Stomach (tissue), 9 donors: Measurements from ENCODE around the gene LIMD2. TPM values are rescaled to one million over a fixed set of nuclear protein-coding genes. Genes with fewer than 3 reads are reported as not detected.

Experiments
- DNase-seq, 2 donors: peaks; one replicate each; pipeline versions ENCODE4 v3.0.0 to v3.0.0-alpha.2; 2013 to 2019
- H3K27ac ChIP-seq, 5 donors: fragments of 200-600 bp in 4 of 5; sonication (generic) in 4 of 5; one replicate each; pipeline ENCODE4 v1.5.1; 2013 to 2019; ENCODE audit warnings: mild to moderate bottlenecking in 1 of 5, moderate library complexity in 1 of 5
- H3K27me3 ChIP-seq, 3 donors: fragments of 200-600 bp; sonication (generic); one replicate each; pipeline ENCODE4 v1.5.1; 2017 to 2019; ENCODE audit warnings: mixed run types in 1 of 3
- H3K36me3 ChIP-seq, 4 donors: fragments of 200-600 bp; sonication (generic); 1 replicate in 3 of 4; 2 replicates in 1 of 4; pipeline ENCODE4 v1.5.1; 2016 to 2019
- H3K4me1 ChIP-seq, 4 donors: fragments of 200-600 bp; sonication (generic); one replicate each; pipeline ENCODE4 v1.5.1; 2016 to 2019
- H3K4me3 ChIP-seq, 4 donors: fragments of 200-600 bp; sonication (generic) in 3 of 4; one replicate each; pipeline ENCODE4 v1.5.1; 2016 to 2019; ENCODE audit warnings: mild to moderate bottlenecking in 1 of 4
- H3K9me3 ChIP-seq, 4 donors: fragments of 200-600 bp; sonication (generic); one replicate each; pipeline ENCODE4 v1.5.1; 2016 to 2019
- EP300 ChIP-seq: sonication (generic); formaldehyde crosslinking; IDR thresholded peaks from one replicate; pipeline ENCODE4 v1.6.1; 2017; ENCODE audit warnings: antibody characterized with exemption
- POLR2A ChIP-seq, 4 donors: fragments of 450-650 bp; IDR thresholded peaks; one replicate each; pipeline ENCODE4 v1.6.1; 2016; ENCODE audit warnings: antibody characterized with exemption in 4 of 4, control low read depth in 2 of 4, mild to moderate bottlenecking in 1 of 4, moderate library complexity in 1 of 4
- POLR2AphosphoS5 ChIP-seq, 3 donors: sonication (generic); formaldehyde crosslinking; IDR thresholded peaks; one replicate each; pipeline ENCODE4 v1.6.1; 2016; ENCODE audit warnings: antibody characterized with exemption in 3 of 3
- WGBS, 5 donors: extraction: QIAGEN DNeasy Blood & Tissue Kit in 3 of 5; methylation state at CpG; one replicate each; pipeline versions ENCODE4 v1.1.5 to v1.1.7; 2013 to 2018; 5-methylcytosine and 5-hydroxymethylcytosine counted together
- intact Hi-C: fragments of 100-400 bp; cut with DNase I; formaldehyde crosslinking; loops from one replicate; pipeline ENCODE4 v1.15.1; 2023; ENCODE audit warnings: low total_unique reads
- polyA plus RNA-seq, 3 donors: library from polyadenylated mRNA; stranded (reverse); fragments of 200-250 nt; gene quantifications; one replicate each; pipeline ENCODE4 v1.2.3, GENCODE V29; 2013
- total RNA-seq, 5 donors: library from RNA; depleted of rRNA; stranded (reverse); fragments of >200 nt; gene quantifications; one replicate each; pipeline versions ENCODE4 v1.1.0 to v1.2.3, GENCODE V29; 2014 to 2016
- TF ChIP-seq, protein P1 (sequence below), 7 experiments: fragments of 450-650 bp in 4 of 7; fragments of 200-600 bp in 3 of 7; sonication (generic) in 3 of 7; IDR thresholded peaks; one replicate each; pipeline ENCODE4 v1.5.1; 2016 to 2019; ENCODE audit warnings: antibody characterized with exemption in 7 of 7, control low read depth in 2 of 7, mild to moderate bottlenecking in 1 of 7
- donor health status: healthy with polysubstance abuse.
- donor health status: Bipolar disorder and iron deficiency.
- donor health status: healthy.

LIMD2 gene
- total and polyA plus RNA-seq, 8 donors, result 4.9 to 27.2 (median 15.0) TPM

DNA sequence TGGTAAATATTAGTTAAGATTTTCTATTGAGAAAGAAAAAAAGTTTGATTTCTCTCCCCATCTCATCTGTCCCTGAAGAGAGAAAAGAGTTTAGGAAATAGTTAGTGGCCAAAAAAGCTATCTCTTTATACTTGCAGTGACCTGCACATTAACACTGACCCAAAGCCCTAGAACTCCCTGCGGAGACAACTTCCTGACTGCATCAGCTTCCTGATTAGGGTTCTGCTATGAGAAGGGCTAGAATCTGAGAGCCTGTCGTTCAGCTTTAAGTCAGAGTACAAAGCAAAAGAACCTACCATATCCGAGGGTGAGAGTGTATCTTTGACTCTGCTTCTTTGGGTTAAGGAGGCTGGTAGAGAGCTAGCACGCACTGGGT lies 24.7 kb downstream of the LIMD2 start:
- no peaks in the 10 kb centered on the region for H3K9me3 ChIP-seq
- peaks cover 19 to 37% (median 34%) of the 10 kb centered on the region in 4 donors for H3K4me1 ChIP-seq
- H3K27me3 ChIP-seq, result no peaks in the 10 kb centered on the region
- DNase-seq, result peak in 1 of 2 donors; percentile 41
- peak overlapping the region; percentile 80 to 94 (median 88) for H3K27ac ChIP-seq
- H3K36me3 ChIP-seq, result peaks cover 3 to 64% (median 39%) of the 10 kb centered on the region in 4 donors
- intact Hi-C loops, result no loop called here
- WGBS, 5 donors, result 12 to 20% (median 16%) methylated on average over 4 of the region's 4 CpGs
- no peak for TF ChIP-seq EP300
- peak overlapping the region in 1 of 4 donors; percentile 22 for H3K4me3 ChIP-seq

DNA sequence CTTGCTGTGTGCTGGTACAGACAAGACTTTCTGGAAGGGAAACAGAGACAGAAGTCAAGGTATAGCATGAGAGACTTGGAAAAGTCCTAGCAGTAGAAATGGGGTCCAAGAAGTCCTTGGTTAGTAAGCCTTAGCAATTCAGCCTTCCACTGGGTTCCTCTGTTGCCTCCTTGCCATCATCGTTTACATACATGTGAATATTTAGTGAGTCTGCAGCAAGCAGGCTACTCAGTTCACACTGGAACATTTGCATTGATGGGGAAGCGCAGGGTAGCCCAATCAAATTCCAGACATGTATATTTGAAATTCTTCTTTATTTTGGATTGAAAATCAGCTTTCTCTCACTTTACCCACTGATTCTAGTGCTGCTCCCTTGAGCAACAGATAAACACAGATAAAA lies 27.1 kb downstream of the LIMD2 start:
- intact Hi-C loops, result no loop called here
- H3K27me3 ChIP-seq, result no peaks in the 10 kb centered on the region
- no peak overlapping the region for H3K27ac ChIP-seq
- peaks cover 19 to 43% (median 34%) of the 10 kb centered on the region in 4 donors for H3K4me1 ChIP-seq
- no peak overlapping the region for H3K4me3 ChIP-seq
- WGBS, 5 donors, result 89 to 96% (median 93%) methylated on average over 2 of the region's 2 CpGs
- TF ChIP-seq EP300, result no peak
- no peak for TF ChIP-seq POLR2AphosphoS5 (IDR thresholded peaks at IDR 0.05)
- DNase-seq, result no peak
- H3K36me3 ChIP-seq, result peaks cover 4 to 67% (median 52%) of the 10 kb centered on the region in 4 donors
- no peaks in the 10 kb centered on the region for H3K9me3 ChIP-seq

GRCh38 chr17:63665527-63666214 lies 34.3 kb downstream of the LIMD2 start:
- Histone ChIP-seq H3K9me3 (no peaks in the 10 kb centered on the region), H3K4me1 (peaks cover 0 to 32% (median 6%) of the 10 kb centered on the region in 4 donors), H3K27ac (peak overlapping the region in 3 of 5 donors; percentile 39 to 61 (median 51)), H3K36me3 (peaks cover 11 to 97% (median 92%) of the 10 kb centered on the region in 4 donors), H3K4me3 (no peak overlapping the region), H3K27me3 (no peaks in the 10 kb centered on the region)
- peak in 2 of 3 donors; percentile 19 to 21 for TF ChIP-seq POLR2AphosphoS5 (IDR thresholded peaks at IDR 0.05)
- TF ChIP-seq EP300, result no peak
- no peak for TF ChIP-seq POLR2A (IDR thresholded peaks at IDR 0.05)
- WGBS, 5 donors, result 50 to 71% (median 65%) methylated on average over 5 of the region's 5 CpGs
- intact Hi-C loops, result no loop called here
- peak in 1 of 2 donors; percentile 40 for DNase-seq

DNA sequence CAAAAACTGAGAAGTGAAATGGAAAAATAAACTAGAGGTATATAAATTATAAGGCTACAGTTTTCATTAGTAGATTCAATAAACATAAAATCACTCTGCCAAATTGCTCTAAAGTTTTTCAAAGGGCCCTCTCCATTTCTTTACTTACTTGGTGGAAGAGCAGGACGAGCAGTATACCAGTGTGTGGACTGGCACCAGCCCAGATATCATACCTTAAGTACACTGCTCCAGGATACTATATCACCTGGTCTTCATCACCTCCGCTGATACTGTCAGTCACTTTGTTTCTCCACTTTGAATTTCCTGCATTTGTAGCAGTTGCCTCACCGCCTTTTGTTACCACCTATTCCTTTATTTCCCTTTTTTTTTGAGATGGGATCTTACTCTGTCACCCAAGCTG lies 40.1 kb downstream of the LIMD2 start:
- WGBS, 5 donors, result 77 to 86% (median 83%) methylated on average over 3 of the region's 3 CpGs
- Histone ChIP-seq H3K27me3 (no peaks in the 10 kb centered on the region), H3K9me3 (no peaks in the 10 kb centered on the region), H3K27ac (no peak overlapping the region), H3K4me1 (peaks cover 0 to 7% (median 3%) of the 10 kb centered on the region in 4 donors), H3K4me3 (no peak overlapping the region), H3K36me3 (peaks cover 24 to 93% (median 91%) of the 10 kb centered on the region in 4 donors)
- no peak for DNase-seq
- intact Hi-C loops, result no loop called here
- TF ChIP-seq EP300 (no peak), POLR2AphosphoS5 (IDR thresholded peaks at IDR 0.05) (no peak), POLR2A (IDR thresholded peaks at IDR 0.05) (no peak)
- TF ChIP-seq, protein P1, sequence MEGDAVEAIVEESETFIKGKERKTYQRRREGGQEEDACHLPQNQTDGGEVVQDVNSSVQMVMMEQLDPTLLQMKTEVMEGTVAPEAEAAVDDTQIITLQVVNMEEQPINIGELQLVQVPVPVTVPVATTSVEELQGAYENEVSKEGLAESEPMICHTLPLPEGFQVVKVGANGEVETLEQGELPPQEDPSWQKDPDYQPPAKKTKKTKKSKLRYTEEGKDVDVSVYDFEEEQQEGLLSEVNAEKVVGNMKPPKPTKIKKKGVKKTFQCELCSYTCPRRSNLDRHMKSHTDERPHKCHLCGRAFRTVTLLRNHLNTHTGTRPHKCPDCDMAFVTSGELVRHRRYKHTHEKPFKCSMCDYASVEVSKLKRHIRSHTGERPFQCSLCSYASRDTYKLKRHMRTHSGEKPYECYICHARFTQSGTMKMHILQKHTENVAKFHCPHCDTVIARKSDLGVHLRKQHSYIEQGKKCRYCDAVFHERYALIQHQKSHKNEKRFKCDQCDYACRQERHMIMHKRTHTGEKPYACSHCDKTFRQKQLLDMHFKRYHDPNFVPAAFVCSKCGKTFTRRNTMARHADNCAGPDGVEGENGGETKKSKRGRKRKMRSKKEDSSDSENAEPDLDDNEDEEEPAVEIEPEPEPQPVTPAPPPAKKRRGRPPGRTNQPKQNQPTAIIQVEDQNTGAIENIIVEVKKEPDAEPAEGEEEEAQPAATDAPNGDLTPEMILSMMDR (IDR thresholded peaks at IDR 0.05), result no peak

DNA sequence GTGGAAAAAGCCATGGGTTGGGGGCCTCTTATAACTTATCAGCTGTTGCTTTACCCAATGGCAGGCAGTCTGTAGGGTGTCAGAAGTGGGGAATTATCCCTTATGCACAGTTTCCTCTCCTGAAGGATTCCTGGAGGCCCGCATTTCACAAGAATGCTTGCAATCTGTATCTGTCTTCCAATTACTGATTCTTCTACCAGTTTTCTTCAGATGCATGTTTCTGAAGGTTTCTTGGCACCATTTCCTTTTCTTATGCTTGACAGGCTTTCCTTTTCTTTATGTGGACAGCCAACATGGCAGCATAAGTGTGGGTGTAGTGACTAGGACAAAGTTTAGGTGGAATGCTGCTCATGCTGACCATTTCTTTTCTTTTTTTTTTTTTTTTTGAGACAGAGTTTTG lies 41.6 kb downstream of the LIMD2 start:
- no peak overlapping the region for H3K4me3 ChIP-seq
- no peak overlapping the region for H3K27ac ChIP-seq
- H3K36me3 ChIP-seq, result peaks cover 33 to 96% (median 92%) of the 10 kb centered on the region in 4 donors
- WGBS, 5 donors, result 77 to 98% (median 91%) methylated on average over 1 of the region's 1 CpG
- TF ChIP-seq EP300 (no peak), POLR2A (IDR thresholded peaks at IDR 0.05) (no peak), POLR2AphosphoS5 (IDR thresholded peaks at IDR 0.05) (no peak)
- TF ChIP-seq, protein P1 (IDR thresholded peaks at IDR 0.05), result no peak
- DNase-seq, result no peak
- intact Hi-C loops, result no loop called here
- H3K27me3 ChIP-seq, result no peaks in the 10 kb centered on the region
- H3K9me3 ChIP-seq, result no peaks in the 10 kb centered on the region
- peaks cover 0 to 7% (median 1%) of the 10 kb centered on the region in 4 donors for H3K4me1 ChIP-seq

- DNase-seq, result no peak
- Histone ChIP-seq H3K27me3 (no peaks in the 10 kb centered on the region), H3K4me1 (peaks cover 0 to 13% (median 4%) of the 10 kb centered on the region in 4 donors), H3K4me3 (no peak overlapping the region), H3K27ac (no peak overlapping the region), H3K36me3 (peaks cover 33 to 96% (median 91%) of the 10 kb centered on the region in 4 donors), H3K9me3 (no peaks in the 10 kb centered on the region)
- TF ChIP-seq POLR2A (IDR thresholded peaks at IDR 0.05) (no peak), POLR2AphosphoS5 (IDR thresholded peaks at IDR 0.05) (no peak), EP300 (no peak)
- TF ChIP-seq, protein P1 (IDR thresholded peaks at IDR 0.05), result no peak
- 87 to 91% (median 90%) methylated on average over 3 of the region's 3 CpGs for WGBS, 5 donors
- intact Hi-C loops, result no loop called here
These were observed 42.1 kb downstream of the LIMD2 start for GRCh38 chr17:63657786-63658185.
